Mammary microvascular endothelial cell (primary cell): ENCODE measurements around the gene MTFMT. TPM values are rescaled to one million over a fixed set of nuclear protein-coding genes. Genes with fewer than 3 reads are reported as not detected.

Experiments used
- total RNA-seq: library from RNA; depleted of rRNA; stranded (reverse); fragments of >200 nt; gene quantifications from 2 replicates; pipeline ENCODE4 v1.2.3, GENCODE V29; 2015

The MTFMT gene
- total RNA-seq = 25.8 and 34.2 TPM in 2 replicates

GRCh38 chr15:65028921-65029735 lies at the start of gene MTFMT:
Gene MTFMT (minus strand): TSS chr15:65029639. CDS start chr15:65029613, 26 bp downstream.

GRCh38 chr15:65076486-65077290 lies 47.2 kb upstream of the MTFMT start, which contains the start of gene KBTBD13:
Gene KBTBD13 (plus strand): TSS chr15:65076746. CDS start chr15:65076816, 70 bp downstream.

GRCh38 chr15:65067645-65068402 lies 38.4 kb upstream of the MTFMT start, which contains the start of gene RASL12:
Gene RASL12 (minus strand): TSS chr15:65067991. CDS start chr15:65067835, 156 bp downstream.

GRCh38 chr15:65044724-65045481 lies 15.5 kb upstream of the MTFMT start, which contains the start of gene SLC51B:
Gene SLC51B (plus strand): TSS chr15:65045387. CDS start chr15:65050005, 4,618 bp downstream.

GRCh38 chr15:64989416-64990167 lies 39.8 kb downstream of the MTFMT start, which contains the start of gene SPG21:
Gene SPG21 (minus strand): TSS chr15:64989914. CDS start chr15:64983569, 6,345 bp downstream.

Other genes with a start within 250 kb of the MTFMT start
- gene PIF1, start 204.0 kb downstream of the MTFMT start, total RNA-seq = 15.1 and 16.0 TPM in 2 replicates
- gene PLEKHO2, start 187.7 kb downstream of the MTFMT start, total RNA-seq = 20.1 and 22.5 TPM in 2 replicates
- gene ANKDD1A, start 117.7 kb downstream of the MTFMT start, total RNA-seq = 0.73 and 1.9 TPM in 2 replicates
- gene SPG21, start 39.7 kb downstream of the MTFMT start, total RNA-seq = 78.2 and 81.9 TPM in 2 replicates
- not detected in 2 replicates for gene SLC51B, start 15.7 kb upstream of the MTFMT start, total RNA-seq
- not detected in 2 replicates for gene RASL12, start 38.4 kb upstream of the MTFMT start, total RNA-seq
- gene KBTBD13, start 47.1 kb upstream of the MTFMT start, total RNA-seq = not detected in 2 replicates
- 0.20 and 1.3 TPM in 2 replicates for gene UBAP1L, start 85.6 kb upstream of the MTFMT start, total RNA-seq
- gene PDCD7, start 104.2 kb upstream of the MTFMT start, total RNA-seq = 17.5 and 18.8 TPM in 2 replicates
- 19.3 and 23.5 TPM in 2 replicates for gene CLPX, start 155.7 kb upstream of the MTFMT start, total RNA-seq
- not detected in 2 replicates for gene CILP, start 181.8 kb upstream of the MTFMT start, total RNA-seq